Mesothelial cell of epicardium (in vitro differentiated cells): ENCODE measurements around the gene DCAF11. TPM values are rescaled to one million over a fixed set of nuclear protein-coding genes. Genes with fewer than 3 reads are reported as not detected.

Source experiments
- DNase-seq, 2 experiments: peaks; one replicate each; pipeline ENCODE4 v3.0.0; 2021; ENCODE audit warnings: low spot score in 2 of 2; ENCODE audit not compliant: unreplicated experiment in 2 of 2
- H3K27ac Mint-ChIP-seq: 2 replicates; pipeline ENCODE4 v1.8.0; 2021; ENCODE audit warnings: mixed read lengths
- H3K27me3 Mint-ChIP-seq: 2 replicates; pipeline ENCODE4 v1.8.0; 2021; ENCODE audit warnings: low read depth, mixed read lengths
- H3K36me3 Mint-ChIP-seq: 2 replicates; pipeline ENCODE4 v1.8.0; 2021; ENCODE audit warnings: mixed read lengths
- H3K4me1 Mint-ChIP-seq: 2 replicates; pipeline ENCODE4 v1.8.0; 2021; ENCODE audit warnings: mixed read lengths
- H3K4me3 Mint-ChIP-seq: 2 replicates; pipeline ENCODE4 v1.8.0; 2021; ENCODE audit warnings: mild to moderate bottlenecking, moderate library complexity, mixed read lengths
- H3K9me3 Mint-ChIP-seq: 2 replicates; pipeline ENCODE4 v1.8.0; 2021; ENCODE audit warnings: mixed read lengths
- CTCF ChIP-seq: fragments of 200-600 bp; sonication (generic); IDR thresholded peaks from one replicate; pipeline ENCODE4 v1.5.0; 2021; ENCODE audit warnings: antibody characterized with exemption; ENCODE audit not compliant: unreplicated experiment
- total RNA-seq: library from RNA; stranded (reverse); gene quantifications from 3 replicates; pipeline ENCODE4 v1.2.1, GENCODE V29; 2021

Gene DCAF11
- total RNA-seq, 1 donor from 2014 or later, result 62.3 TPM

- H3K36me3 Mint-ChIP-seq, result no peaks in the 10 kb centered on the region
- peaks cover 28% of the 10 kb centered on the region for H3K27me3 Mint-ChIP-seq
- no peaks in the 10 kb centered on the region for H3K9me3 Mint-ChIP-seq
- no peak for TF ChIP-seq CTCF
- H3K4me1 Mint-ChIP-seq, result no peaks in the 10 kb centered on the region
- H3K27ac Mint-ChIP-seq, result no peak overlapping the region
- H3K4me3 Mint-ChIP-seq, result no peak overlapping the region
- no peak for DNase-seq
Measured at GRCh38 chr14:24072436-24072835, 42.1 kb upstream of the DCAF11 start.

GRCh38 chr14:24072881-24073877, 41.4 kb upstream of the DCAF11 start:
- no peak for TF ChIP-seq CTCF
- H3K9me3 Mint-ChIP-seq, result no peaks in the 10 kb centered on the region
- H3K4me1 Mint-ChIP-seq, result peaks cover 4% of the 10 kb centered on the region
- DNase-seq, result no peak
- H3K36me3 Mint-ChIP-seq, result no peaks in the 10 kb centered on the region
- no peak overlapping the region for H3K27ac Mint-ChIP-seq
- H3K27me3 Mint-ChIP-seq, result peaks cover 27% of the 10 kb centered on the region
- no peak overlapping the region for H3K4me3 Mint-ChIP-seq

- no peak overlapping the region for H3K4me3 Mint-ChIP-seq
- H3K27ac Mint-ChIP-seq, result no peak overlapping the region
- H3K36me3 Mint-ChIP-seq, result no peaks in the 10 kb centered on the region
- H3K27me3 Mint-ChIP-seq, result peaks cover 28% of the 10 kb centered on the region
- no peaks in the 10 kb centered on the region for H3K9me3 Mint-ChIP-seq
- peaks cover 16% of the 10 kb centered on the region for H3K4me1 Mint-ChIP-seq
- no peak for TF ChIP-seq CTCF
- DNase-seq, result no peak
Measured at GRCh38 chr14:24074625-24075484, 39.7 kb upstream of the DCAF11 start.

GRCh38 chr14:24075485-24076301, 38.9 kb upstream of the DCAF11 start:
- H3K9me3 Mint-ChIP-seq, result no peaks in the 10 kb centered on the region
- TF ChIP-seq CTCF, result no peak
- H3K27ac Mint-ChIP-seq, result no peak overlapping the region

GRCh38 chr14:24076302-24076601, 38.3 kb upstream of the DCAF11 start:
- no peak for TF ChIP-seq CTCF
- Mint-ChIP-seq H3K4me1 (peaks cover 27% of the 10 kb centered on the region), H3K9me3 (no peaks in the 10 kb centered on the region), H3K27ac (no peak overlapping the region), H3K27me3 (peaks cover 26% of the 10 kb centered on the region), H3K36me3 (no peaks in the 10 kb centered on the region), H3K4me3 (no peak overlapping the region)
- DNase-seq, result no peak

More at GRCh38 chr14:24075485-24076301, 38.9 kb upstream of the DCAF11 start:
- Mint-ChIP-seq H3K36me3 (no peaks in the 10 kb centered on the region), H3K27me3 (peaks cover 28% of the 10 kb centered on the region), H3K4me3 (no peak overlapping the region), H3K4me1 (peaks cover 24% of the 10 kb centered on the region)
- no peak for DNase-seq
